HL-60 (cell line): ENCODE data around the gene ITFG1.
"Not testable (repeated sequence)": the region's sequence is repeated elsewhere in the genome, so short reads cannot be mapped to it uniquely, and the experiment has no call there.

ENCODE experiments used
- DNase-seq, 2 experiments: peaks; one replicate each; pipeline ENCODE4 v3.0.0-alpha.2; 2010 to 2020; ENCODE audit warnings: low read depth in 1 of 2, low spot score in 1 of 2
- H3K27ac ChIP-seq: fragments of 250-450 bp; sonication (Bioruptor Pico); replicated peaks from 2 replicates; pipeline ENCODE4 v1.5.1; 2020; ENCODE audit warnings: mild to moderate bottlenecking, moderate library complexity
- H3K27me3 ChIP-seq: fragments of 250-450 bp; sonication (Bioruptor Pico); 2 replicates; pipeline ENCODE4 v1.5.1; 2021; ENCODE audit warnings: mild to moderate bottlenecking, moderate library complexity; ENCODE audit not compliant: insufficient read depth, poor library complexity, severe bottlenecking
- H3K4me3 ChIP-seq: replicated peaks from 2 replicates; pipeline ENCODE4 v1.5.1; 2011; ENCODE audit warnings: mild to moderate bottlenecking, control low read depth, low read length; ENCODE audit not compliant: insufficient read depth
- CTCF ChIP-seq: IDR thresholded peaks from one replicate; pipeline ENCODE4 v1.5.1; 2011; ENCODE audit warnings: low read length, control low read depth, inconsistent platforms; ENCODE audit not compliant: insufficient read depth
- GABPA ChIP-seq: IDR thresholded peaks from 2 replicates; pipeline ENCODE4 v1.6.1; 2012; ENCODE audit warnings: low read depth
- POLR2AphosphoS5 ChIP-seq: IDR thresholded peaks from 2 replicates; pipeline ENCODE4 v1.6.1; 2012; ENCODE audit warnings: low read depth
- REST ChIP-seq: IDR thresholded peaks from 2 replicates; pipeline ENCODE4 v1.6.1; 2012; ENCODE audit warnings: low read depth; ENCODE audit not compliant: insufficient replicate concordance
- SPI1 ChIP-seq: IDR thresholded peaks from 2 replicates; pipeline ENCODE4 v1.6.1; 2012; ENCODE audit warnings: low read depth, mild to moderate bottlenecking, borderline replicate concordance

The ITFG1 gene

DNA sequence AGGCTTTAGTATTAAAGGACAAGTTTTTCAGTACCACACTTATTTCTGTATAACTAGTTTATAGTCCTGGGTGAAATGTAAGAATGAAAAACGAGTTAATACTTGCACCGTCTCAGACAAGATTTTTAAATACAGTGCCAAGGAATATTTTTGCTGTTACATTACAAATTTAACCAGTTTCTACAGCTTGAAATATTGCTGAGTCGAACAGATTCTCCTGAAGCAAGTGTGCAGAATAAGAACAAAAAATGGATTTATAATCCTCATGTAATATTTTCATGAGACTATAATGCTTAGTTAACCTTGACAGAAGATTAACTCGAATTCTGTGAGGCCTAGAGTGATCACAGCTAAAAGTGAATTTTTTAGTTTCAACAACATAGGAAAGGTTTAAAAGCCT lies 320.2 kb downstream of the ITFG1 start:
- TF ChIP-seq SPI1 (no peak), POLR2AphosphoS5 (no peak), REST (no peak), GABPA (no peak), CTCF (no peak)
- no peak for DNase-seq
- Histone ChIP-seq H3K4me3 (no peak overlapping the region), H3K27me3 (no peaks in the 10 kb centered on the region), H3K27ac (no peak overlapping the region)

DNA sequence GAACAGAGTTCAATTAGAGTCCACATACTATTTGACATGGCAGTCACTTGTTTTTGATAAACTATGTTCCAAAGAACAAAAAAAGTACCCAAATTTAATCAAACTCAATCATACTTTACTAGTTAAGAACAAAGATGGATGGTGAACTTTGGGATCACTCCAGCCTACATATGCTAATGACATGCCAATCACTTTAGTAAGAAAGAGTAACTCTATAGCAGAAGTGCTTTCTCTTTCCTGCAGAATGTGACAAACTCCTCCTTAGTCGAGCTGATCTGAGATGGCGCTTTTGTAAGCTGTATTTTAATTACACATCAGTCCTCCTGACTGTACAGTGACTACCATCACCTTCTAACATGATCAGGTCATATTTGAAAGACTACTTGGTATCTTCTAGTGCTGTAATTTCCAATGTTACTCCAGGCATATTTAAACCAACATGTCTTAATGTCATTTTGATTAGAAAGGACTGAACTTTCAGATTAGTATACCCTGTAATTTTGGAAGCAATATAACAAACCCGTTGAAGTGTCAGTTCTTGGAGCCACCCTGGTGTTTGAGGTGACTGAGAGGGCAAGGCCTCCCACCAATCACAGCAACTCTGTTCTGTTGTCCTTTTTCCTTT lies 321.2 kb downstream of the ITFG1 start:
- no peak for DNase-seq
- H3K27me3 ChIP-seq = no peaks in the 10 kb centered on the region
- H3K27ac ChIP-seq = no peak overlapping the region
- no peak overlapping the region for H3K4me3 ChIP-seq
- TF ChIP-seq POLR2AphosphoS5 (no peak), REST (no peak), GABPA (no peak), SPI1 (no peak)

DNA sequence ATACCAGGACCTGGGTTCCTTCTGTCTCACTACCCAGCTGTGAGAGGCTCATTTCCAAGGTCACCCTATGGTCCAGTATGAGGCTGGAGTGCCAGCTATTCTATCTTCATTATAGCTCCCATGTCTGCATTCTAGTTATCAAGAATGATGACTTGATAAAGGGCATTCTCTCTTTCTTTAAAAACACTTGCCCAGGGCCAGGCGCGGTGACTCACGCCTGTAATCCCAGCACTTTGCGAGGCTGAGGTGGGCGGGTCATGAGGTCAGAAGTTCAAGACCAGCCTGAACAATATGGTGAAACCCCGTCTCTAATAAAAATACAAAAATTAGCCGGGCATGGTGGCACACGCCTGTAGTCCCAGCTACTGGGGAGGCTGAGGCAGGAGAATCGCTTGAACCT lies 322.9 kb downstream of the ITFG1 start:
- not testable (repeated sequence) for DNase-seq, H3K4me3 ChIP-seq, H3K27me3 ChIP-seq, H3K27ac ChIP-seq

- Histone ChIP-seq H3K27me3 (no peaks in the 10 kb centered on the region), H3K4me3 (no peak overlapping the region), H3K27ac (no peak overlapping the region)
- DNase-seq = peak in 1 of 2 experiments; percentile 10
- TF ChIP-seq REST = no peak
- no peak for TF ChIP-seq CTCF
- no peak for TF ChIP-seq GABPA
- no peak for TF ChIP-seq SPI1
- TF ChIP-seq POLR2AphosphoS5 = no peak
Observed at GRCh38 chr16:47136099-47136842, 324.6 kb downstream of the ITFG1 start.
